Measurements from ENCODE around the gene HIVEP3.

The HIVEP3 gene

GRCh38 chr1:41542196-41542930, 376.4 kb downstream of the HIVEP3 start:
- DNase-seq, result no peak

- no peak for DNase-seq
Observed at GRCh38 chr1:41541592-41541952, 377.1 kb downstream of the HIVEP3 start.

DNA sequence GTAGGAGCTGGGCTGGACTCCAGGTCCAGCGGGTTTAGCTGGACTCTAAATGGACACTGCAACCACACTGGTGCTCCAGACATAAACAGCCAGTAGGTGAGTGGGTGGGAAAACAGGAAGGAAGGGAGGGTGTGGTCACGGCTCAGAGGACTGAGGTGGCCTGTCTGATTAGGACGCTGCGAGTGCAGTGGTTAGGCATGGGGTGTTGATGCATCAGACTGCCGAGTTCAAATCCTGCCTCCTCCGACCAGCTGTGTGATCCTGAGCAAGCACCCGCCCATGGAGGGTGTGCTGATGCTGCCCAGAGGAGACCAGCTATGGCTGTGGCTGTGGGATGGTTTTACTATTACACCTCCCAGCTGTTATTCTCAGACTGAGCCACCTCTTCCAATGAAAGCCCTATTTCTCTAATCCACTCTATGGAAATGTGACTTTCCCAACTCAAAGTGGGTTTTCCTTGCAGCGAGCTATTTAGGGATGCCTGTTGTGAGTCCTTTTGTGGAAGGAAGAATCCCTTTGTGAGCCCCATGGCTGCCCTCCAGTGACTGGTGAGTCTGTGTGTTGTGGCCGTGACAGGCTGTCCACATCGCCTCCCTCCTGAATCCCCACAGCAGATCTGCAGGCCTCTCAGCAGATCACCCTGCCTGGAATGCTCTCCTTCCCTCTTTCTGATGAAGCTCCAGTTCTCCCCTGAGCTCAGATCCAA, 377.7 kb downstream of the HIVEP3 start:
- DNase-seq, result no peak

DNA sequence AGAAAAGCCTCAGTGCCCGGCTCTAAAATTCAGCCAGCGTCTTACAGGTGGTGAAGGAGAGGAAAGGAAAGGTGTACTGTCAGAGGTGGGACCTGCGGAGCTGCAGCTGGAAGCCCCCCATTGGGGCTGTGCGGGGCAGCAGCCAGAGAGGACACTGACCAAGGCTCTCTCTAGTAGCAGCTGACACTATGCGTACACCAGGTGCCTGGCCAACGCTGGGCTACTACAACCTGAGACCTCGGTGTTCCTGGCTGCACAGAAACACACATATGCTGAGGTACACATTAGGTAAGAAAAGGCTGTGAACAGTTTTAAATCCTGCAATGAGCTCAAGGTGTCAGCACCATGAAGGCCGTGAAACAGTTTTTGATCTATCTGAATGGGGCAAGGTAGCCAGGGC, 378.7 kb downstream of the HIVEP3 start:
- no peak for DNase-seq

GRCh38 chr1:41539418-41539805, 379.3 kb downstream of the HIVEP3 start:
- DNase-seq, result no peak

- no peak for DNase-seq
Observed at GRCh38 chr1:41538741-41539417, 379.8 kb downstream of the HIVEP3 start.

GRCh38 chr1:41537788-41538351, 380.9 kb downstream of the HIVEP3 start:
- DNase-seq, result no peak

DNA sequence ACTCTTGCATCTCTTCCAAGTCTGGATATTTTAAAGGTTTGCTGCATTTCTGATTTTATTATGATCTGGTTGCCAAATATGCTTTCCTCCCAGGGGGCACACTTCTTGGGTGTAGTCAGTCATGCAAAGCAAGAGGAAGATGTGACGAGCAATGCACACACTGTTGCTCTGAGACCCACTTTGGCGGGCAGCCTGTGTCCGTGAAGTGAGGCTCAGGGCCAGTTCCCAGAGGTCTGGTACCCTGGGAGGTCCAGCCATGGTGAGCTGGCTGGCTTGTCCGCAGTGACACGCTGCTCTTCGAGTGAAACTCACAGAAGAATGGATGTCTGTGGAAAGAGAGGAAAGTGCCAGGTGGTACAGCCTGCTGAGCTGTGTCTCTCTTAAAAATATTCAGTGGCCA, 381.5 kb downstream of the HIVEP3 start:
- DNase-seq, result peak in 1 of 2 experiments; percentile 17

DNA sequence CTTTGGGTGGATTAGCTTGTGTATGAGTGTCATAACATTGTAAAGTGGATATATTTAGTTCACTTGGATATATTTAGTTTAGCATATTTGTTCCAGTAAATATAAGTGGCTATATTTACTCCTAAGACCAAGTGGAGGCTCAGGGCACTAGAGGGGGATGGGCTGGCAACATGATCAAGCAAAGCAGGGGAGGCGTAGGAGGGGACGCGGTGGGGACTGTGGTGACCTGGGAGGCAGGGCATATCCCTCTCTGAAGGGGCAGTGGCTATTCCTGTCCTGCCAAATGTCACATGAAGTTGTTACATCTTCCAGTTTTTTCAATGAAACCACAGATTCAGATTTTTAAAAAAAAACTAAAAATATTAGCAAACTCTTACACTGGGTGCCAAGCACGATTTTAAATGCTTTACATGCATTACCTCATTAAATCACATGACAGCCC, 382.3 kb downstream of the HIVEP3 start:
- DNase-seq, result no peak

DNA sequence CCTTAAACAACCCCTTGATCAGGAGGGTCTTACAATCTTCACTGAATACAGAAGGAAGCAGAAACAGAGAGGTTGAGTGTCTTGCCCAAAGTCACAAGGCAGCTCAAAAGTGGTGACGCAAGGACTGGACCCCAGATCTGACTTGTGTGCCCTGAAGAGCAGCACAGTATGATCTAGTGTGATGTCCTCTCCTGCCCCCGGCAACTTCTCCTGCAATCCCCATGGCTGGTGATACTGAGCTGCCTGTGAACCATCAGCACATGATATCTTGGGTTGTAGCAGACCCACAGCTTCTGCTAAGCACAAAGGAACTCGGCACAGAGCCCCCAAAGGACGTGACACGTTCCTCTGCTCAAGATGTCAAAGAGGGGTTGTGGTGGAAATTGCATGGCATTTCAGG, 383.0 kb downstream of the HIVEP3 start:
- no peak for DNase-seq

- DNase-seq, result no peak
Observed at GRCh38 chr1:41535276-41535675, 383.4 kb downstream of the HIVEP3 start.

- no peak for DNase-seq
Observed at GRCh38 chr1:41534181-41535076, 384.3 kb downstream of the HIVEP3 start.

- no peak for DNase-seq
Observed at GRCh38 chr1:41533731-41534080, 385.0 kb downstream of the HIVEP3 start.

DNA sequence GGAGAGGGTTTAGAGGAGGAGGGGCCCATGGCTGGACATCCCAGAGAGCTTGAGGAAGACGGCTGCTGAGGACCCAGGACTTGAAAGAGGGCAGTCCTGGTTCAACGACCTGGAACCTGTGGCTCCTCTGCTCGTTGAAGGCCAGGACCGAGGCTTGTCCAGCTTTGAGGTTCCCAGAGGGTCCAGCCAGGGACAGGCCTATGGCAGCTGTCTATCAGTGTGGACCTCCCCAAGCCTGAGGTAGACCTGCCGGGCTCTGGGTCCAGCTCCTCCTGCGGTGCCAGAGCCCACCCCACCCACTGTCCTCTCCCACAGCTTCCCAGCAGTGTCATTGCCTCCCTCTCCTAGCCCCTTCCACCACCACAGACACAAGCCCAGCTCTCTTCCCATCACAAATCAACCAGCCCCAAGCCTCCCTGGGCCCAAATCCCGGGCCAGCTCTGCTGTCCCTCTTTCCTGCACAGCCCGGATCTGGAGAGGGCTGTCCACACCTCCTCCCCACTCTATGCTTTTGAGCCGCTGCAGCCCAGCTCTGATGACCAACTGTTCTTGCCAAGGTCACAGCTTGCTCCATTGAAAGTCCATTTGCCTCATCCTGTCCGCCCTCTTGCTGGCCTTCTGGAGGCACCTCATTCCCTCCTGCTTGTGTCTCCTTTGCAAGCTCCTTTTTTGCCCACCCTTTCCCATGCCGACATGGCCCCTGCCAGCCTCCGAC, 385.5 kb downstream of the HIVEP3 start:
- DNase-seq, result no peak

DNA sequence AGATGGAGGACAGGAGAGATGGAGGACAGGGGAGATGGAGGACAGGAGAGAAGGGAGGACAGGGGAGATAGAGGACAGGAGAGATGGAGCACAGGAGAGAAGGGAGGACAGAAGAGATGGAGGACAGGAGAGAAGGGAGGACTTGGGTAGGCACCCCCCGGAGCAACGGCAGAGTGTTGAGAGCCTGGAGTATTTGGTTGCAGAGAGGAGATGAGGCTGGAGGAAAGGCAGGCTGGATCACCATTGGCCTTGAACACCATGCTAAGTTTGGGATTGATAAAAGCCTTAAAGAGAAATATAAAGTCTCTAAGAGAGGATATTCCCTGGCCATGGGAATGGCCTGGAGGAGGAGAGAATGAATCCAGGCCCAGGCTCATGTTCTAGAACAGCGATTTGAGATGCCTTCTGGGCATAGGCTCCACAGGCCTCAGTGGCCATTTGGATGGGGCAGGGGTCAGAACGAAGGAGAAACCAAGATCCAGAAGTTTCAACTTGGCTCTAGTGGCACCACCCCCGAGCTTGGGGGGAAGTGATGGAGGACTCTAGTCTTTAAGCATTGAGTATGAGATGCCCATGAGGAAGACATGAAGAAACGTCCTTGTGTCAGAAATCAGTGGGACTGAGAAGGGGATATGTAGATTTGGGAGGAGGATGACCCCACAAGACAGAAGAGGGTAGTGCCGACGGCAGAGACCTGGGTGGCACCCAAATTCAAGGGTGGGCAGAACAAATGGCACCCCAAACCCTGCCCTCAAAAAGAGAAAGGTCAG, 386.3 kb downstream of the HIVEP3 start:
- DNase-seq, result no peak

DNA sequence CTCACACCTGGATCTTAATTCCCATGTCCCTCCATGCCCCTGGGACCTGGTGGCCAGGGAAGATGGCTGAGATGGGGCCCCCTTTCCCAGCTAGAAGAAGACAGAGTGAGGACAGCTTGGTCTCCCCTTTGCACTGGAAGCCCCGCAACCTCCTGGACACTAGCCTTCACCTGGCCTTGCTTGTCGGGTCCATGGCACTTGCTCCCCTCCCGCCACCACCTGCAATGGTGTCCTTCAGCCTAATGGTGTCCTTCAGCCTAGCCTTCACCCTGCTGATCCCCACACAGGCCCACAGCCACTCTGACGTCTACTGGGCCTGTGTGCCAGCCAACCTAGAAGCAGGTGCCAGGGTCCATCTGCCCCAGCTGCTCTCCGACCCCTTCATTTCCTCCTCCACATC, 388.3 kb downstream of the HIVEP3 start:
- no peak for DNase-seq

DNA sequence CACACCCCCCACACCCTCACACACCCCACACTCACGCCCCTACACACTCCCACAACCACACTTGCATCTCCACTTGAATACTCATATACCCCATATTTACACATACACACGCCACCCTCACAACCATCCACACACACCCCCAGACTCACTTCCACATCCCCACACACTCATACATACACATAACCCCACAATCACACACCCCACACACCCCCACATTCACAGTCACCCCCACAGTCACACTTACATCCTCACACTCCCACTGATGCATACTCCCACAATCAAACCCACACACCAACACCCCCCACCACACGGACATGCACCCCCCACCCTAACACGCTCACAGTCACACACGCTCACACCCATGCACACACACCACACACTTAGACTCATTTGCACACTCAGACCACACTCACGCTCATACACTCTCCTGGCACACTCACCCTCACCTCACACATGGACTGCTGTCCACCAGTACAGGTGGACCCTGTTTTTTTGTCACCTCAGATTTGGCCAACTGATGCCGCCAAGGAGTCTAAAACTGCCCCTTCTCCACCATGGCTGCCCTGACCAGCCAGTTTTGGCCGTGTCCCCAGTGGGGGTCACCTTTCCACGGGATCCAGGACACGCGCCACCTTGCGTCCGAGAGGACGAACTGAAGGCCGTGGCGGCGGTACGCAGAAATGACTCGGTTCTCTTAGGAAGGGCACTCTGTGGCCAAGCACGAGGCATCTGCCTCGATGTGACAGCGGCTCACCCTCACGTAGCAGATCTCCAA, 388.9 kb downstream of the HIVEP3 start:
- no peak for DNase-seq

- DNase-seq, result no peak
Observed at GRCh38 chr1:41528726-41529605, 389.8 kb downstream of the HIVEP3 start.

- no peak for DNase-seq
Observed at GRCh38 chr1:41528106-41528505, 390.6 kb downstream of the HIVEP3 start.
